PC-3 (cell line): ENCODE data around the gene LDHD.

ENCODE experiments used
- CTCF ChIP-seq: fragments of 300-600 bp; sonication (generic); conservative IDR thresholded peaks from 2 replicates; pipeline ENCODE4 v1.5.1; 2017; ENCODE audit warnings: antibody characterized with exemption, low read depth, mild to moderate bottlenecking, low read length
- EZH2 ChIP-seq: fragments of 300-600 bp; sonication (generic); IDR thresholded peaks from one replicate; pipeline ENCODE4 v1.6.1; 2017; ENCODE audit warnings: antibody characterized with exemption, mild to moderate bottlenecking, low read length; ENCODE audit not compliant: unreplicated experiment

- TF ChIP-seq CTCF (no peak), EZH2 (no peak)
Observed at GRCh38 chr16:75088934-75089333, 27.6 kb downstream of the LDHD start.
